Prostate gland (tissue), 2 donors: ENCODE data around the gene RTTN. TPM values are rescaled to one million over a fixed set of nuclear protein-coding genes. Genes with fewer than 3 reads are reported as not detected.

Source experiments
- DNase-seq: peaks from one replicate; pipeline ENCODE4 v3.0.0-alpha.2; 2019; ENCODE audit warnings: low spot score
- H3K27ac ChIP-seq, 2 donors: fragments of 200-600 bp; sonication (generic); 2 replicates each; pipeline ENCODE4 v1.5.1; 2017 to 2019
- H3K27me3 ChIP-seq: fragments of 200-600 bp; sonication (generic); replicated peaks from 2 replicates; pipeline ENCODE4 v1.5.1; 2019; ENCODE audit not compliant: insufficient read depth
- H3K36me3 ChIP-seq, 2 donors: fragments of 200-600 bp; sonication (generic); 1 replicate in 1 of 2; 2 replicates in 1 of 2; pipeline versions ENCODE4 v1.5.1 to v1.8.1; 2017 to 2019
- H3K4me1 ChIP-seq: fragments of 200-600 bp; sonication (generic); replicated peaks from 2 replicates; pipeline ENCODE4 v1.5.1; 2019
- H3K4me3 ChIP-seq, 2 donors: fragments of 200-600 bp; sonication (generic); 2 replicates each; pipeline ENCODE4 v1.5.1; 2017 to 2019
- H3K9me3 ChIP-seq: fragments of 200-600 bp; sonication (generic); 2 replicates; pipeline ENCODE4 v1.5.1; 2017
- CTCF ChIP-seq, 4 experiments: fragments of 200-600 bp in 2 of 4; fragments of 450-650 bp in 2 of 4; sonication (generic) in 2 of 4; IDR thresholded peaks; 1 replicate in 3 of 4; 2 replicates in 1 of 4; pipeline ENCODE4 v1.5.1; 2016 to 2019; ENCODE audit warnings: antibody characterized with exemption in 4 of 4, mild to moderate bottlenecking in 2 of 4, moderate library complexity in 2 of 4
- POLR2A ChIP-seq: fragments of 450-650 bp; IDR thresholded peaks from one replicate; pipeline ENCODE4 v1.6.1; 2016; ENCODE audit warnings: antibody characterized with exemption, mild to moderate bottlenecking
- POLR2AphosphoS5 ChIP-seq: sonication (generic); formaldehyde crosslinking; IDR thresholded peaks from one replicate; pipeline ENCODE4 v1.6.1; 2017; ENCODE audit warnings: antibody characterized with exemption
- WGBS: methylation state at CpG from one replicate; pipeline ENCODE4 v1.1.5; 2018; 5-methylcytosine and 5-hydroxymethylcytosine counted together
- intact Hi-C: fragments of 100-400 bp; cut with DNase I; formaldehyde crosslinking; loops from one replicate; pipeline ENCODE4 v1.14.2; 2022
- total RNA-seq, 2 donors: library from RNA; depleted of rRNA; stranded (reverse); fragments of >200 nt; gene quantifications; one replicate each; pipeline ENCODE4 v1.1.0, GENCODE V29; 2016

Gene RTTN
- total RNA-seq, 2 donors from 2014 or later, result 8.4 to 21.5 TPM

- H3K27me3 ChIP-seq, result no peaks in the 10 kb centered on the region
- H3K36me3 ChIP-seq, result no peaks in the 10 kb centered on the region
- intact Hi-C loops, result no loop called here
- H3K9me3 ChIP-seq, result no peaks in the 10 kb centered on the region
- no peaks in the 10 kb centered on the region for H3K4me1 ChIP-seq
- no peak overlapping the region for H3K27ac ChIP-seq
- TF ChIP-seq POLR2A (no peak), POLR2AphosphoS5 (no peak), CTCF (IDR thresholded peaks at IDR 0.05) (no peak)
- H3K4me3 ChIP-seq, result no peak overlapping the region
- no peak for DNase-seq
Measured at GRCh38 chr18:70181725-70182124, 23.8 kb downstream of the RTTN start.

GRCh38 chr18:70181015-70181414, 24.5 kb downstream of the RTTN start:
- WGBS, result 86% methylated on average over 1 of the region's 1 CpG
- no peak overlapping the region for H3K4me3 ChIP-seq
- H3K27me3 ChIP-seq, result no peaks in the 10 kb centered on the region
- no peak overlapping the region for H3K27ac ChIP-seq
- intact Hi-C loops, result no loop called here
- H3K9me3 ChIP-seq, result no peaks in the 10 kb centered on the region
- no peak for TF ChIP-seq CTCF (IDR thresholded peaks at IDR 0.05)
- no peak for TF ChIP-seq POLR2AphosphoS5
- no peak for TF ChIP-seq POLR2A
- no peaks in the 10 kb centered on the region for H3K36me3 ChIP-seq
- no peaks in the 10 kb centered on the region for H3K4me1 ChIP-seq
- DNase-seq, result no peak

- TF ChIP-seq POLR2AphosphoS5, result no peak
- no peak for TF ChIP-seq CTCF (IDR thresholded peaks at IDR 0.05)
- TF ChIP-seq POLR2A, result no peak
- Histone ChIP-seq H3K27me3 (no peaks in the 10 kb centered on the region), H3K36me3 (no peaks in the 10 kb centered on the region), H3K4me3 (no peak overlapping the region), H3K9me3 (no peaks in the 10 kb centered on the region), H3K4me1 (no peaks in the 10 kb centered on the region), H3K27ac (no peak overlapping the region)
- DNase-seq, result no peak
- intact Hi-C loops, result no loop called here
- 86% methylated on average over 2 of the region's 2 CpGs for WGBS
Measured at GRCh38 chr18:70176537-70176936, 28.9 kb downstream of the RTTN start.

- intact Hi-C loops, result no loop called here
Measured at GRCh38 chr18:70175216-70175615, 30.3 kb downstream of the RTTN start.

More at GRCh38 chr18:70175216-70175615, 30.3 kb downstream of the RTTN start:
- Histone ChIP-seq H3K4me3 (no peak overlapping the region), H3K27ac (no peak overlapping the region), H3K27me3 (no peaks in the 10 kb centered on the region), H3K4me1 (no peaks in the 10 kb centered on the region), H3K36me3 (no peaks in the 10 kb centered on the region), H3K9me3 (no peaks in the 10 kb centered on the region)
- no peak for DNase-seq
- WGBS, result 95% methylated on average over 2 of the region's 2 CpGs
- TF ChIP-seq CTCF (IDR thresholded peaks at IDR 0.05) (no peak), POLR2AphosphoS5 (no peak), POLR2A (no peak)
